ENCODE measurements around the gene BYSL. TPM values are rescaled to one million over a fixed set of nuclear protein-coding genes. Genes with fewer than 3 reads are reported as not detected.

Gene BYSL
- 9.0 TPM for total RNA-seq
- long read RNA-seq, transcript BYSL-201 (7 exons, 2,029 nt) = major isoform, 12 of 13 reads
- long read RNA-seq, partial matches to known transcripts = 0 of 13 reads
- long read RNA-seq, other reads (novel, unspliced or antisense) = 1 of 13 reads

GRCh38 chr6:41920921-41921711, at the start of gene BYSL, which contains the start of gene MED20:
Gene BYSL, plus strand, starts transcription at chr6:41921499. Its CDS starts 64 bp downstream, at chr6:41921563.
Gene MED20, minus strand, starts transcription at chr6:41921139. Its CDS starts 121 bp downstream, at chr6:41921018.
- ATAC-seq (ENCODE audit: poor library complexity) (peak; percentile 99), DNase-seq (peak; percentile 95)
- intact Hi-C loops (cut with DNase I) = loop anchor here (2.0 to 5.0 kb wide), 2 partner anchors 121 to 134 kb away; partner anchors contain the start of gene TOMM6

- intact Hi-C loops (cut with DNase I) = no loop called here
- no peak for ATAC-seq (ENCODE audit: poor library complexity)
- no peak for DNase-seq
Observed at GRCh38 chr6:41871691-41872090, 49.6 kb upstream of the BYSL start.

- intact Hi-C loops (cut with DNase I) = no loop called here
- DNase-seq (no peak), ATAC-seq (ENCODE audit: poor library complexity) (no peak)
Observed at GRCh38 chr6:41872147-41872546, 49.2 kb upstream of the BYSL start.

GRCh38 chr6:41874741-41875140, 46.6 kb upstream of the BYSL start:
- ATAC-seq (ENCODE audit: poor library complexity) (no peak), DNase-seq (no peak)
- intact Hi-C loops (cut with DNase I) = no loop called here

- no peak for DNase-seq
- intact Hi-C loops (cut with DNase I) = no loop called here
- ATAC-seq (ENCODE audit: poor library complexity) = no peak
Observed at GRCh38 chr6:41877051-41877680, 44.1 kb upstream of the BYSL start.

GRCh38 chr6:41878246-41878645, 43.1 kb upstream of the BYSL start:
- ATAC-seq (ENCODE audit: poor library complexity) = no peak
- DNase-seq = no peak
- intact Hi-C loops (cut with DNase I) = no loop called here

GRCh38 chr6:41878961-41879405, 42.3 kb upstream of the BYSL start:
- intact Hi-C loops (cut with DNase I) = no loop called here
- DNase-seq (no peak), ATAC-seq (ENCODE audit: poor library complexity) (no peak)

GRCh38 chr6:41881506-41881905, 39.8 kb upstream of the BYSL start:
- ATAC-seq (ENCODE audit: poor library complexity) (no peak), DNase-seq (no peak)
- intact Hi-C loops (cut with DNase I) = no loop called here

- ATAC-seq (ENCODE audit: poor library complexity) (no peak), DNase-seq (no peak)
- intact Hi-C loops (cut with DNase I) = no loop called here
Observed at GRCh38 chr6:41884957-41885356, 36.3 kb upstream of the BYSL start.

GRCh38 chr6:41885930-41886329, 35.4 kb upstream of the BYSL start:
- ATAC-seq (ENCODE audit: poor library complexity) = no peak
- intact Hi-C loops (cut with DNase I) = no loop called here
- DNase-seq = no peak

GRCh38 chr6:41887331-41887751, 34.0 kb upstream of the BYSL start:
- DNase-seq = no peak
- no peak for ATAC-seq (ENCODE audit: poor library complexity)

GRCh38 chr6:41892921-41893564, 28.3 kb upstream of the BYSL start:
- ATAC-seq (ENCODE audit: poor library complexity) = no peak
- intact Hi-C loops (cut with DNase I) = loop anchor here (10.0 kb wide), 1 partner anchor 98 kb away; no protein-coding TSS in a partner anchor

More at GRCh38 chr6:41887331-41887751, 34.0 kb upstream of the BYSL start:
- intact Hi-C loops (cut with DNase I) = no loop called here

GRCh38 chr6:41894366-41895299, 26.7 kb upstream of the BYSL start:
- DNase-seq = no peak
- peak; percentile 59 for ATAC-seq (ENCODE audit: poor library complexity)
- intact Hi-C loops (cut with DNase I) = loop anchor here (10.0 kb wide), 1 partner anchor 100 kb away; no protein-coding TSS in a partner anchor

More at GRCh38 chr6:41892921-41893564, 28.3 kb upstream of the BYSL start:
- no peak for DNase-seq

GRCh38 chr6:41895300-41896233, 25.7 kb upstream of the BYSL start, which contains the start of gene USP49:
Gene USP49, minus strand, starts transcription at chr6:41895375. Its CDS starts 88,392 bp downstream, at chr6:41806983.
- DNase-seq (peak; percentile 93), ATAC-seq (ENCODE audit: poor library complexity) (peak; percentile 100)
- intact Hi-C loops (cut with DNase I) = loop anchor here (10.0 kb wide), 1 partner anchor 101 kb away; no protein-coding TSS in a partner anchor

- ATAC-seq (ENCODE audit: poor library complexity) (no peak), DNase-seq (no peak)
- intact Hi-C loops (cut with DNase I) = loop anchor here (10.0 kb wide), 1 partner anchor 101 kb away; no protein-coding TSS in a partner anchor
Observed at GRCh38 chr6:41896281-41896680, 25.0 kb upstream of the BYSL start.

GRCh38 chr6:41900861-41901260, 20.4 kb upstream of the BYSL start:
- no peak for DNase-seq
- ATAC-seq (ENCODE audit: poor library complexity) = no peak
- intact Hi-C loops (cut with DNase I) = no loop called here
